ENCODE results near the gene ADAM22. TPM values are rescaled to one million over a fixed set of nuclear protein-coding genes. Genes with fewer than 3 reads are reported as not detected.
A peak's percentile ranks its signal among the peaks of the same experiment; 100 is the strongest.

Gene ADAM22
- total and polyA plus RNA-seq, 9 donors, result 1.0 to 18.0 (median 5.5) TPM

DNA sequence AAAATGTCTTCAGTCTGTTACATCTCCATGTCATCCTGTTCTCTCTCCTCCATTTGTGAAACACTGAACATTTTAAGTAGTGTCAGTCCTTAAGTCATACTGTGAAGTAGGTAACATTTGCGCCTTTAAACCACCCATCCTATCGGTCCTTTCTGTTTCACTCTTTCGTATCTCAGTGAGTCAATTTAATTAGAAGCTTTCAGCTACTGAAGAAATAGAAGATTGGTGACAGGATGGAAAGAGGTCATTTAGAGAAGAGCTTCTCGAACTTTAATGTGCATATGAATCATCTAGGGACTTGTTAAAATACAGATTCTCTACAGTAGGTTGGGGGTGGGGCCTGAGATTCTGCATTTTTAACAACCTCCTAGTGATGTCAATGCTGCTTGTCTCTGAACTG is 172.4 kb downstream of the ADAM22 start:
- Histone ChIP-seq H3K36me3 (no peaks in the 10 kb centered on the region), H3K9me3 (no peaks in the 10 kb centered on the region), H3K4me1 (ENCODE audit: insufficient read depth) (no peaks in the 10 kb centered on the region), H3K4me3 (no peak overlapping the region), H3K27me3 (no peaks in the 10 kb centered on the region), H3K27ac (no peak overlapping the region)
- no peak for DNase-seq
- WGBS, 3 donors, result 65 to 70% (median 69%) methylated on average over 4 of the region's 4 CpGs
- TF ChIP-seq, protein P1, sequence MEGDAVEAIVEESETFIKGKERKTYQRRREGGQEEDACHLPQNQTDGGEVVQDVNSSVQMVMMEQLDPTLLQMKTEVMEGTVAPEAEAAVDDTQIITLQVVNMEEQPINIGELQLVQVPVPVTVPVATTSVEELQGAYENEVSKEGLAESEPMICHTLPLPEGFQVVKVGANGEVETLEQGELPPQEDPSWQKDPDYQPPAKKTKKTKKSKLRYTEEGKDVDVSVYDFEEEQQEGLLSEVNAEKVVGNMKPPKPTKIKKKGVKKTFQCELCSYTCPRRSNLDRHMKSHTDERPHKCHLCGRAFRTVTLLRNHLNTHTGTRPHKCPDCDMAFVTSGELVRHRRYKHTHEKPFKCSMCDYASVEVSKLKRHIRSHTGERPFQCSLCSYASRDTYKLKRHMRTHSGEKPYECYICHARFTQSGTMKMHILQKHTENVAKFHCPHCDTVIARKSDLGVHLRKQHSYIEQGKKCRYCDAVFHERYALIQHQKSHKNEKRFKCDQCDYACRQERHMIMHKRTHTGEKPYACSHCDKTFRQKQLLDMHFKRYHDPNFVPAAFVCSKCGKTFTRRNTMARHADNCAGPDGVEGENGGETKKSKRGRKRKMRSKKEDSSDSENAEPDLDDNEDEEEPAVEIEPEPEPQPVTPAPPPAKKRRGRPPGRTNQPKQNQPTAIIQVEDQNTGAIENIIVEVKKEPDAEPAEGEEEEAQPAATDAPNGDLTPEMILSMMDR (IDR thresholded peaks at IDR 0.05), result no peak
- no peak for TF ChIP-seq EP300 (IDR thresholded peaks at IDR 0.05)
- intact Hi-C loops (cut with DNase I), result loop anchor here in 1 of 4 donors (10.0 kb wide), 1 partner anchor 312 kb away; no protein-coding TSS in a partner anchor

DNA sequence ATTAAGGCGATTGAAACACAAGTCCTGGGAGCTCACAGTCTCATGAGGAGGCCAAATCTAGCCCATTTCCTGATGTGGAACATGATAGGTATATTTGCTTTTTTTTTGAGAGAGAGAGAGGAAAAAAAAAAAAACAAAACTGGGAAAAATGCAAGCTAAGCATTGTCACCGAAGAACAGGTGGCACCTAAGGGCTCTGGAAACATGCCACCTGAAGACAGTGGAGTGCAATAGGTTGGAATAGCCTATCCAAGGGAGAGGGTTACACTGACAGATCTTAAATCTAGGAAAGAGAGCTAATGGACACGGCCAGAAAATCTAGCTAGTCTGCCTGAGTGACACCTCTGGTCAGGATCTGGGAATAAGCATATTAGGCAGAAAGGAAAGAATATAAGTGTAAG is 175.6 kb downstream of the ADAM22 start:
- Histone ChIP-seq H3K36me3 (no peaks in the 10 kb centered on the region), H3K9me3 (no peaks in the 10 kb centered on the region), H3K4me1 (ENCODE audit: insufficient read depth) (no peaks in the 10 kb centered on the region), H3K27me3 (no peaks in the 10 kb centered on the region), H3K4me3 (no peak overlapping the region), H3K27ac (no peak overlapping the region)
- intact Hi-C loops (cut with DNase I), result loop anchor here in 2 of 4 donors (10.0 kb wide), 1 partner anchor 315 kb away; no protein-coding TSS in a partner anchor
- WGBS, 3 donors, result 83 to 87% (median 86%) methylated on average over 3 of the region's 3 CpGs
- no peak for DNase-seq
- TF ChIP-seq POLR2A (IDR thresholded peaks at IDR 0.05) (no peak), EP300 (IDR thresholded peaks at IDR 0.05) (no peak)
- TF ChIP-seq, protein P1 (IDR thresholded peaks at IDR 0.05), result no peak

DNA sequence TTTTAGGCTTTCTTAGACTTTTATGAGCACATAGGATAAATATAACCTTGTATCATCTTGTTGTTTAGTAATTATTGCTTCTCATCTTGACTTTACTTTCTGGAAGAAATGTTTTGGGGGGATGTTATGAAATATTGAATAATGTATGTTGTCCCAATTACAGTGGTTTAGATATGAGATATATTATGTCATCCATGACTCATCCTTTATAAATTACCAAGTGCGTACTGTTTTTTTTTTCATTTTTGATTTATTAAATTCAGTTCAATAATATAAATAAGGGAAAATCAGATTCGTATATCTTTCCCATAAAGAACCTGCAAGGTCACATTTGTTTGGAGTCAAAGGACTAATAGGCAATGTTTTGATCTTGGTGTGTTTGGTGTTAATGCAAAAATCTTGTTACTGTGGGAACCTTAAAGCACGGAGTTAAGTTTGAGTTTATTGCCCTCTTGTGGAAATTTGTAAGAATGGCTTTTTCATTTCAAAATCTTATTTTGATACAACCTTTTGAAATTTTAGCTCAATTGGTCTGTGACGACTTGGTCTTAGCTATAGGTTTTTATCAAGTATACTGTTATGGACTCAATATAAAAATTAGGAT is 177.2 kb downstream of the ADAM22 start:
- TF ChIP-seq EP300 (IDR thresholded peaks at IDR 0.05), result no peak
- TF ChIP-seq, protein P1 (IDR thresholded peaks at IDR 0.05), result peak; percentile 21 to 42 (median 26)
- H3K27ac ChIP-seq, result no peak overlapping the region
- intact Hi-C loops (cut with DNase I), result loop anchor here in 1 of 4 donors (10.0 kb wide), 1 partner anchor 316 kb away; no protein-coding TSS in a partner anchor

DNA sequence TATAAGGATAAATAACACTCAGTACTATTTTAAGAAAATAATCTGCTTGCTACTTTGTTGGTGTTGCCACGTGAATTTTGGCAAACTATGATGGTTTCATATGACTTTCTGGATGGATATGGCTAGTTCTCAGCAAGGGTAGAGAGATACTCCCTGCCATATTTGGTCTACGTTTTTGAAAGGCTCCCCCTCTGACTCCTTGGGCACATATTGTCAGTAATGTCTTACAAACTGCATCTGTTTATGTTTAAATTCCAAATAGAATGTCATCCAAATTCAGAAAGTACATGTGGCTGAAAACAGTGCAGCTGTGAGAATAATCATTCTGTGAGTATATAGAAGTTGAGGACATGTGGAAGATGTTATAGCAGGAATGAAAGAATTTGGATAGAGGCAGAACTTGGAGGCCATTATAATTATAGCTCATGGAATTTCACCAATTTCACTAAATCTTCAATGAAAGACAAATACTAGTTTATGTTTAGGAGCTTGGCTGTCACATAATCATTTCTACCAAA is 178.0 kb downstream of the ADAM22 start:
- TF ChIP-seq, protein P1 (IDR thresholded peaks at IDR 0.05), result no peak
- TF ChIP-seq EP300 (IDR thresholded peaks at IDR 0.05) (no peak), POLR2A (IDR thresholded peaks at IDR 0.05) (no peak)
- intact Hi-C loops (cut with DNase I), result loop anchor here in 1 of 4 donors (10.0 kb wide), 1 partner anchor 317 kb away; no protein-coding TSS in a partner anchor
- H3K27ac ChIP-seq, result no peak overlapping the region
- H3K9me3 ChIP-seq, result no peaks in the 10 kb centered on the region
- no peaks in the 10 kb centered on the region for H3K27me3 ChIP-seq
- no peaks in the 10 kb centered on the region for H3K4me1 ChIP-seq (ENCODE audit: insufficient read depth)
- 8 to 13% (median 9%) methylated on average over 2 of the region's 2 CpGs for WGBS, 3 donors
- no peak overlapping the region for H3K4me3 ChIP-seq
- H3K36me3 ChIP-seq, result no peaks in the 10 kb centered on the region
- DNase-seq, result no peak

More for the DNA sequence above, 177.2 kb downstream of the ADAM22 start:
- Histone ChIP-seq H3K4me3 (no peak overlapping the region), H3K27me3 (no peaks in the 10 kb centered on the region), H3K9me3 (no peaks in the 10 kb centered on the region), H3K4me1 (ENCODE audit: insufficient read depth) (no peaks in the 10 kb centered on the region), H3K36me3 (no peaks in the 10 kb centered on the region)
- DNase-seq, result no peak
- 14 to 16% (median 16%) methylated on average over 4 of the region's 4 CpGs for WGBS, 3 donors

All from ovary (tissue), 9 donors.